ENCODE data around the gene PTPRN2.

Gene PTPRN2

DNA sequence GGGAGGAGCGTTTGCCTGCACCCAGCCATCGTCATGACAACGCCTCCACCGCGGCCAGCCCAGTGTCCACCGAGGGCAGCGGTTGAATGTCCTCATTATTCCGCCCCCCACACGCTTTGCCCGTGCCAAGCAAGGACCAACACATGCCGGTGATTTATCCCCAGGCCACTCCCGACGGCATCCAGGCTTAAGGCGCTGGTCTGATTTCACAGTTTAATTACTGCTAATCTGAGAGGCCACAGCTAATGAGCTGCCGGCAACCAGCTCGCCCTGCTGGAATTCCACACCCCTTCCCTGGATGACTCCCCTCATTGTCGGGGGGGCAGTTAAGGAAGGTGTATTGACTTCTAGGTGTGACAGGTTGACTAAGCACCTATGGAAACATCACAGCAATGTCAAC, 818.5 kb downstream of the PTPRN2 start:
- no peak for DNase-seq

DNA sequence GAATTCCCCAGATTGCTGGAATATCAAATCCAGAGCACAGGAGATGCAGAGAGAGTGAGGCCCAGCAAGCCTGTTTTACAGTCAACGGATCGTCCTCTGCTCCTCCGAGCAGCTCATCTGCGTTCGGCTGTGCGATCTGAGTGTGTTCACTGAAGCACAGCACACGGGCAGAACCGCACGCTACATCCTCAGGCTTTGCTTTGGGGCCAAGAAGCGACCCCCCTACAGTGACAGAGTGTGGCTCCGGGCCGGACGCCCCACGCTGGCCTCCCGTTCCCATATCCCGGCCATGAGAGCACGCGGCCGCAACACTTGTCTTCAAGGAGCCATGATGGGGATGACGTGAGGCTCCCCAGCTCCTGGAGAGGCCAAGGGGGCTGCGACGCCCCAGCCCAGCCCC, 819.4 kb downstream of the PTPRN2 start:
- DNase-seq, result no peak

DNA sequence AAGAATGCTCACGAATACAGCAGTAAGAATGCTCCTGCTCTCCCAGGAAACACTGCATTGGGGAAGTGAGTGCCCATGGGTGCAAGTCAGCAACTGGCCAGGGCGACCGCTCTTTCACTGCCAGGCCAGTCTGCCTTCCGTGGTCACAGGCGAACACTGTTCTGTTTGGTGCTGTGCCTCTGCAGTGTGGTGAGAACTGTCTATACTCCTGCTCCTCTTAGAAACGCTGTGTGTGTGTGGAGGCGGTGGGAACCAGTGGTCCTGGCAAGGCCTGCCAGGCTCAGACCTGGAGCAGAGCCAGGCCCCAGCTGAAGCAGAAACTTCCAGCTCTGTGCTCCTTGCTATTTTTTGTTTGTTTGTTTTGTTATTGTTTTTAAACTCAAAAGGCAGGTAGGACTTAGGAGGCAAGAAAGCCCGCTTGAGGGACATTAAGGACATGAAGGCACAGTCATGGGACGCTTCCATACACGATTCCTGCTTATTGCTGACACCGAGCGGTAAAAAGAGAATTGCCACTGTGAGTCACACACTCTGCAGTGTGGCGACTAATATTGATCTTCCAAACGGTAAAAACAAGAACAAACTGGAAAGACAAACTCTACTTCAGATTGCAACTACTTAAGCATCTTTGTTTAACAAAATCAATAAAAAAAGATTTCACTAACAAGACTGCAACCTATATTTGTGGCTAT, 820.0 kb downstream of the PTPRN2 start:
- no peak for DNase-seq

DNA sequence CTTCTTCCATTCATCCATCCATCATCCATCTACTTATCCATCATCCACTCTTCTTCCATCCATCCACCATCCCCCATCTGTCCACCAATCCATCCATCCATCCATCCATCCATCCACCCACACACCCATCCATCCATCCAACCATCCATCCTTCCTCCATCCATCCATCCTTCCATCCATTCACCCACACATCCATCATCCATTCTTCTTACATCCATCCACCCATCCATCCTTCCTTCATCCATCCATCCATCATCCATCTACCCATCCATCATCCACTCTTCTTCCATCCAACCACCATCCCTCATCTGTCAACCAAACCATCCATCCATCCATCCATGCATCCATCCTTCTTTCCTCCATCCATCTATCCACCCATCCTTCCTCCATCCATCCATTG, 821.5 kb downstream of the PTPRN2 start:
- no peak for DNase-seq

DNA sequence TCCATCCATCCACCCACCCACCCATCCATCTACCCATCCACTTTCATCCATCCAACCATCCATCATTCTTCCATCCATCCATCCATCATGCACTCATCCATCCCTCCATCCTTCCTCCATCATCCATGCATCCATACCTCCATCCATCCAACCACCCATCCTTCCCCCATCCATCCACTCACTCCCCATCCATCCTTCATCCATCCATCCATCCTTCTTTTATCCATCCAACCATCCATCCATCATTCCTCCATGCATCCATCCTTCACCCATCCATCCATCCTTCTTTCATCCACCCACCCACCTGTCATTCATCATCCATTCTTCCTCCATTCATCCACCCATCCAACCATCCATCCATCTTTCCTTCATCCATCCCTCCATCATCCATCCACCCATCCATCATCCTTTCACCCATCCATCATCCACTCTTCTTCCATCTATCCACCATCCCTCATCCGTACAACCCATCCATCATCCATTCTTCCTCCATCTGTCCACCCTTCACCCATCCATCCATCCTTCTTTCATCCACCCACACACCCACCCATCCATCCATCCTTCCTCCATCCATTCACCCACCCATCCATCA, 822.6 kb downstream of the PTPRN2 start:
- DNase-seq, result no peak

DNA sequence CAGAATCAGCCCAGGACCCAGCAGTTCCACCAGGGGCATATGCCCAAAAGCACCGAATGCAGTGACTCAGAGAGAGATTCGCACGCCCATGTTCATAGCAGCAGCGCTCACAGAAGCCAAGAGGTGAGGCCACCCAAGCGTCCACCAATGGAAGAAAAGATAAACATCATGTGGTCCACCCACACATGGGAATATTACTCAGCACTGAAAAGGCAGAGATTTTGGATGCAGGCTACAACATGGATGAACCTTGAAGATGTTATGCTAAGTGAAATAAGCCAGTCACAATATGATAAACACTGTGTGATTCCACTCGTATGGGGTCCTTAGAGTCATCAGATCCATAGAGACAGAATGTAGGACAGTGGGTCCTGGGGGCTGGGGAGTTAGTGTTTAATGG, 823.4 kb downstream of the PTPRN2 start:
- DNase-seq, result no peak

DNA sequence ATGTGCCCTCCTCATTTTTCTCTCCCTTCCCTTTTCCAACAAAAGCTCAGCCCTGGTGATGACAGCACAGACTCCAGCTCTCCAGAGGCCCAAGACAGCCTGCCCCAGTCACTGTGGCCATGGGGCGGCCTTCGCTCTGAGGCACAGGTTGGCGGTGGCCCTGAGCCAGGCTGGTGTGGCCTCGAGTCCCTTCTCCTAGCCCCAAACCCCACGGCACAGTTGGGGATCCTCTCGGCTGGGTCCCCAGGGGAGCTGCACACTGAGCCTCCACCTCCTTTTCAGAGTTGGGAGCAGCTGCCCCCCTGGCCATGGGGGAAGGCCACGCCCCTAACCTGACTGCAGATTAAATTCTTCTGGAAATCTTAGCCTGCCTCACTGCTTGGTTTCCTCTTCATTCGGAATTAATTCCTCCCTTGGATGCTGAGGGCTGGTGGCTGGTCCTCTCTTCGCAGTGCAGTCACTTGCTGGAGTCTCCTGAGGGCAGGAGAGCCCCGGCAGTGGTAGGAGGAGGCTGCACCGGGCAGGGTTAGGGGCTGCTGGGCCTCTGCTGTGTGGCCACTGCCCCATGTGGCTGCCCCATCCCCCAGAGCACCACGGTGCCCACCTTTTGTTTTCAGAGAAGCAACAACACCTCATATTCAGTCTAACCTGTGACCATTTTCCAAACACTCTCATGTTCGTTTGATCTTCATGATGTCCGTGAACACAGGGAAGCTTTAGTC, 824.2 kb downstream of the PTPRN2 start:
- DNase-seq, result no peak

DNA sequence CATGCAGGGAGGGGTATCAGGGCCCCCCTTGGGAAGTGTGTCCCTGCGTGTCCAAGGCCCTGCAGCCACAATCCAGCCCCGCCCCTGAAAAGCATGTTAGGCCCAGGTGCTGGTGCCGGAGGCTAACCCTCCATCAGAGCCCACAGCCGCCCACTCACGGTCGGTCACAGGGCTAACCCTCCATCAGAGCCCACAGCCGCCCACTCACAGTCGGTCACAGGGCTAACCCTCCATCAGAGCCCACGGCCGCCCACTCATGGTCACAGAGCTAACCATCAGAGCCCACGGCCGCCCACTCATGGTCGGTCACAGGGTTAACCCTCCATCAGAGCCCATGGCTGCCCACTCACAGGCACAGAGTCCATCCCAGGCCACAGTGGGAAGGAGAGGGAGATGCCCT, 824.8 kb downstream of the PTPRN2 start:
- no peak for DNase-seq

DNA sequence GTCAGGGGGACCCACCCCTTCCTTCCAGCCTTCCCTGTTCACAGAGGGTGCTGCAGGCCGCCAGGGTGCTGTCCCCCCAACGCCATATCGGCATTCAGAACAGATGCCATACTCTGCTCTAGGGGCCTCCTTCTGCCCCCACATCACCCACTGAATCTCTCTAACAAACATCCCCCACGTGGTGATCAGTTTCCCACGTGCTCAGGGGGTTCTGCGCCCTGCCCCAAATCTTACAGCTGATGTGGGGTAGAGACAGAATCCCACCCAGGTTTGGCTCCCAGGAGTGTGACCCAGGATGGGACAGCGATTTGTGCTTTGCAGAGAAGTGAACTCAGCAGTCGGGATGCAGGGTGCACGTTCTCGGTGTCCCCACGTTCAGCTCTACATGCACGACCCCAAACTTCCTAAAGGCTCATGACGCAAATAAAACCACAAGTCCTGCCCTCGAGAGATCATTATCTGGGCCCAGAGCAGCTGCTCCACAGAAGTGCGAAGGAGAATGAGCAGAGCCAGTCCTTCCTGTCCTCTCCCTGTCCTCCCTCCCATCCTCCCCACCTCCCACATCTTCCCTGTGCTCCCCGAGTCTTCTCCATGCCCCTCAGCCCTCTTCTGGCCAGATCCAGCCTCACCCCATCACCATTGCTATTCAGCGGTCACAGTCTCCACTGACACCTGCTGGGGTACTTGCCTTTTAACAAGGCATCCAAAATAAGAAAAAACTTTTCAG, 827.5 kb downstream of the PTPRN2 start:
- no peak for DNase-seq

DNA sequence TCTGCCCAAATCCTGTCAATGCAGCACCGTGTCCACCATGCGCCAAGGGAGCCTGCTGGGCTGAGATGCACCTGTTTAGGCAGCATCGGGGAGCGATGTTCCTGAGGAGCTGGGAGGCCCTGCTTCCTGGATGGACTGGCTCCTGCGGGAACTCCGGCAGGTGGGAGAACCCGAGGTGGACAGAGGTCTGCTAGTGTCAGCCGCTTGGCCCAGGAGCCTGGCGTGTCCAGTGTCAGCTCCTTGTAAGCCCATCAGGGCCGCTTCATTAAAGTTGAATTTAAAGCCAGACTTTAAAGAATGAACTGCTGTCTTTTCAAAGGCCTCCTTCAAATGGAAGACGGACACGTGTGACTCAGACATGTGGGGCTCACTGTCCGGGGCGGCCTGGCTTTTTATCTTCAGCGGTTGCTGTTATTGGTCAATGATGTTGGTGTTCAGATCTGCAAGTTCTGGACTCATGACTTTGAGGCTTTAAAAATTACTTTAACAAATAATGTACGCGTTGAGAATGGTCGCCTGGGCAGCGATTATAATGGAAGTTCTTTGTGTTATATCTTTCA, 828.3 kb downstream of the PTPRN2 start:
- DNase-seq, result no peak

DNA sequence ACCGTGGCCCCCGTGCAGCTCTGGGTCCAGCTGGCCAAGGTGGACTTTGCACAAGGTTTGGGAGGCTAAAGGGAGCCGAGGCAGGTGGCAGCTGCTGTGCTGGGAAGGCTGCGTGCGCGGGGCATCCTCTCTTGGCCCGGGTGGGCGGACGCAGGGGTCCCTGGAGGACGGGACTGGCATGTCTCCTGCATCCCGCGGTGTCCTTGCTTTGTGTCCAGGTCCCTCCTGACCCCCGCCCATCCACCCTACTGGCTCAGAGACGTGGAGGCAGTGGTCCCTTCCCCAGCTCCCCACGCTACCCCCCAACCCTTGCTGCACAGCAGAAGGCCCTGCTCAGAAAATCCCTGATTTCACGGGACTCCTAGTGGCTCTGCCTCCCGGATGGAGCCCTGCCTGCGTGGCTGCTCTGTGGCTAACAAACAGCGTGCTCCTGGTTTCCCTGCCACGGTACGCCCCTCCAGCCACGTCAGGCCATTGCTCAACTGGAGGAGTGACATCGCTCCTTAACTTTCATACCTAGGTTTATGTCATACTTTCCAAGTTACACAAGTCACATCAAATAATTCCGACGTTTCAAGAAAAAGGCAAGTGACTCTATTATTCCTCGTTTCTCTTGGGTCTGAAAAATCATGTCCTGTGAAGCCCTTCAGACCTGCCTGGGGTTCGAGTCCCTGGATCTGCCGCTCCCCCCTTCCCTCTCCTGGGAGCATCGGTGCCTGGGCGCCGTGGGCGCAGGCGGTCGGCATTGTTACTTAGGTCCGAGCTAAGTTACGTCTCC, 829.0 kb downstream of the PTPRN2 start:
- DNase-seq, result no peak

DNA sequence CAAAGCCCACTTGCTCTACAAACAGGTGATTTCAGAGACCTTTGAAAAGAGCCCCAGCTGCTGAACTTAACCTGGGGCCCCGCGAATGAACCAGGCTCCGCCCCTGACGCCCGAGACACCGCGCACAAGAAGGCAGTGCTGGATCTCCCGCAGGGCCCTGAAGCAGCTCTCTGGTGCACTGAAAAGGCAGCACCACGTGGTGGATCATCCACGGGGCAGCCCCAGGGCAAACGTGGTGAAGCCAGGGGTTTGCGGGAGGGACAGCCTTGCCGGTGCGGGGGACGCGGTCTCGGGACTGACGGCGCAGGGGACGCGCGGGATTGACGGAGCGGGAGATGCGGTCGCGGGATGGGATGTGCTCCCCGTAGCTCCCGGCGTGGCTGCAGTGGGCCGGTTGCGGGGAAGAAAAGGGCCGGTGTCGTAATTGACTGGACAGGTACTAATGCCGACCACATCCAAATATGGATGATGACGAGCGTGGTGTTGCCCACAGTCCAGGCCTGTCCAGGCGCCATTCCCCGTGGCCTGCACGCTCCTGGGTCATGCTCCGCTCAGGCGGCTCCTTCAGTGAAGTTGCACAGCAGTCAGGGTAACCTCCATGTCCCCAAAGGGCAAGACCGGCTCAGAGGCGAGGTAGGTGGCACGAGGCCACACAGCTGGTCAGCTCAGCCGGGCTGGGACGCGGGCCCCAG, 829.7 kb downstream of the PTPRN2 start:
- no peak for DNase-seq

DNA sequence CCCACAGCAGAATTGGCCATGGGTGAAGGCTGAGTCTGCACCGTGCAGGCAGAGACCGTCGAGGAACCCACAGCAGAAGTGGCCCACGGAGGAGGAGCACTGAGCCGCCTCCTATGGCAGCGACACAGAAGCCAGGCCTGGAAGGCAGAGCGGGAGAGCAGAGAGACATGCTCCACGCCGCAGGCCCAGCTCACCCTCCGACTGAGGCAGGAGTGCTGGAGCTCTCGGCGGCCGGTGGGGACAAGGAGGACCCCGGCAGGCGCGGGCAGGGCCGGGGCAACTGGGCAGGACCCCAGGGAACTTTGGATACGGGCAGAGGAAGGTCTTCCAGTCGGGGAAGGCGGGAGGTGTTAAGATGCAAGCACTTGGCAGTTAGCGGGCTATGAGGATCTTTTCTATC, 830.4 kb downstream of the PTPRN2 start:
- DNase-seq, result no peak

DNA sequence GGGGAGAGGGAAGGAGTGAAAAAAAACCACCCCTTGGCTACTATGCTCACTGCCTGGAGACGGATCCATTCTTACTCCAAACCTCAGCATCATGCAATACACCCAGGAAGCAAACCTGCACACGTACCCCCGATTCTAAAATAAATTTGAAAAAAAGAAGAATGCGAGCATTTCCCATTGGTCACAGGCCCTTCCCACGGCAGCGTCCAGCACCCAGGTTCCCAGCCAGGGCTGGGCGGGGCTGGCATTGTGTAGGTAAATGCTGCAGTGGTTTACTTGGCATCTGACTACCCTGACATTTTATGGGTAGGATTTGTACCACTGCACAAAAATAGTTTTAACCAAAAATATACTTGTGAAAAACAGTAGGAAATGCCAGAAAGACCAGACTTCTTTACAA, 831.9 kb downstream of the PTPRN2 start:
- no peak for DNase-seq

DNA sequence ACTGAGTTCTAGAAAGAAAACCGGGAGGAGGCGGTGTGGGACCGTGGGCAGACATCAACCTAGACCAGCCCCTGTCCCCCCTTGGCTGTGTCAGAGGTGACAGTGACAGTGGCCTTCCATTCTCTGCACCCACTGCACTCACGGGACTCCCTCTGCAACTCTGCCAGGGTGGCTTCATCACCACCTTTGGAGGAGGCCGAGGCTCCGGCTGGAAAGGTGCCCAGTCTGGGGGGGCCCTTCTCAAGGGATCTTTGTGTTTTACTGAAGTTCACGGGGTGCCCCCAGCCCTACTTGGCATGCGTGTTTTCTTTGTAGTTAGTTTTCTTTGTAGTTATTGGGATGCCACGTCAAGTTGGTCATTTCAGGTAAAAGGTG, 833.2 kb downstream of the PTPRN2 start:
- DNase-seq, result no peak

DNA sequence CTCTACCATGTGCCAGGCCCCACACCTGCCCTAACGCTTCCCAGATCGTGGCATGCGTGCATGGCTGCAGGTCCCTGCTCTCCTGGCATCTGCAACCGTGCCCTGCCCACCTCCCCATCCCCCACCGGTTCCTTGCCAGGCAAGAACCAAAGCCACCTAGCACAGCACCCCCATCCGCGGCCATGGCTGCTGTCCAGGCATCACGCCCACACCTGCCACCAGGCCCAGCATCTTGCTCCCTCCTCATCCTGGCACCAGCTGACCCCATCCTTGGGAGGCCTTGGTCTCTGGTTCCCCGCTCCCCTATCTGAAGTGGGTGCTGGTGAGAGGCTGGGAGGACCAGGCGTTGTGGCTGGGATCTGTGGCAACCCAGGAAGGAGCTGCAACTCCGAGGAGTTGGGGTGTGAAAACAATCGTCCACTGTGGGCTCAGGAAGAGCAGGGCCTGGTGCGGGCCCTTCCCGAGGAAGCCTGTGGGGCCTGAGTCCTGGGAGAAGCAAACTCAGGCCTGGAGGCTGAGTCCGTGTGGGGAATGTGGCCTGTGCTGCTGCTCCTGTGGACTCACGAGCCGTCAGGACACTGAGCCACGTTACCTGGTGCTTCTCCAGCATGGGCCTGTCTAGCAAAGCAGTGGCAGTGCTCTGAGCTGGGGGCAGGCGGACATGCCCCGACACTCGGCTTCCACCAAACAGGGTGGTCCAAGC, 833.8 kb downstream of the PTPRN2 start:
- DNase-seq, result no peak

DNA sequence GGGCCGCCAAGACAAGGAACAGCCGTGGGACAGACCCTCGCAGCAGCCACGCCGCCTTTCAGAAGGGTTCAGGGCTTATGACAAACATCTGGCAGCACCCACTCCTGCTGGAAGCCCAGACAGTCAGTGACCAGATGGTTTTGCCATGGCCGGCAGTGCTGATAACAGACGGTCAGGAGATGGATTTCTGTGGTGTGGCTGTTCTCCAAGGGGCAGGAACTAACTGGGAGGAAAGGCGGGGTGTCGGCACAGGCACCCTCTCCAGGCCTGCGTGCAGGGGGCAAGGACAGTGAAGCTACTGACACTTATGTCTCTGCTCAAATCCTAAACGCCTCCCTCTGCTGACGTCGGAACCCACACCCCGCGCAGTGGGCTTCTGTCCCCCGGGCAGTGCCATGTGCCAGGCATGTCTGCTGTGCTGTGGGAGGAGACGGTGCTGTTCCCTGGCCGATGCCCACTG, 834.8 kb downstream of the PTPRN2 start:
- no peak for DNase-seq

DNA sequence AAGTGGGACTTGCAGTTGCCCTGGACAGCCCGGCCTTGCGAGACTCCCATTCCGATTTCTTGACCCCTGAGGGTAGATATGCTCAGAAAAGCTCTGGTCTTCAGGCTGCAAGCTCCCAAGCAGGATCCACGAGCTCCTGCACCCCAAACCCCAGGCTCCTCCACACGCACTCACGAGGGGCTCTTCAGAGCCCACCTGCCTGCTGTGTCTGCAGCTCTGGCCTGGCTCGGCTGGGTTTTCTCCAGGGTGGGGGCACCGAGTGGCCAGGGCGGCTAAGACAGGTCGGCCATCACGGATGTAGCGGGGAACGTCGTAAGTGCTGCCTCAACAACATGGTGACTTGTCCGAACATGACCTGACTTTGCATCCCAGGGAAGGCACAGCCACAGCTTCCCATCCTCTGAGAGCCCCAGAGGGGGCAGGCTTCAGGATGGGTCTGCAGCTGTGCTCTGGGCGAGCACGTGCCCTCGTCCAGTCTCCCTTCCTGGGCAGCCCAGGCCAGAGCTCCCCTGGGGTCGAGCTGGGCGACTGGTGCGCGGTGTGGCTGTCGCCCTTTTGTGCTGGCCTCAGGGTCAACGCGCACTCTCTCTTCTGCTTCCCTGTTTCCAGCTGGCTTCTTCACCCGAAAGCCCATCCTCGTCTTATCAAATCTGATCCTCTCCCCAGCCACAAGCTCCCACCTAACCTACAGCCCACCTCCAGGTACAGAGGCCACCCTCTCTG, 835.5 kb downstream of the PTPRN2 start:
- DNase-seq, result no peak

DNA sequence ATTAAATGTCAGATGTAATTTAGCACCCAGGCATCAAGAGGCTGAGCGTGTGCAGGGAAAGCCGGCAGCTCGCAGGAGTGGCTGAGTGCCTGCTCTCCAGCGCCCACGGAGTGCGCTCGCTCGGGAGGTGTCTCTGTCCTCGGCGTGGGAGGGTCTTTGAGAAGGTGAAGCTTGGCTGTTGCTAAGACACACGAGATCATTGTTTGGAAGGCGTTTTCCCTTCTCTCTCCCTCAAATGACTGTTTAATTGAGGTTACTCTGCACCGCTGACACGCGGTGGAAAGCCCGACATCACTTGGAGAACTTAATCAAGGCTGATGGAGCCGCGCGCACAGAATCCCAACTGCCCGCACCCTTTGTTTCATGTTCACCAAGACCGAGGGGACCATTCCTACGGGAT, 836.2 kb downstream of the PTPRN2 start:
- DNase-seq, result no peak

DNA sequence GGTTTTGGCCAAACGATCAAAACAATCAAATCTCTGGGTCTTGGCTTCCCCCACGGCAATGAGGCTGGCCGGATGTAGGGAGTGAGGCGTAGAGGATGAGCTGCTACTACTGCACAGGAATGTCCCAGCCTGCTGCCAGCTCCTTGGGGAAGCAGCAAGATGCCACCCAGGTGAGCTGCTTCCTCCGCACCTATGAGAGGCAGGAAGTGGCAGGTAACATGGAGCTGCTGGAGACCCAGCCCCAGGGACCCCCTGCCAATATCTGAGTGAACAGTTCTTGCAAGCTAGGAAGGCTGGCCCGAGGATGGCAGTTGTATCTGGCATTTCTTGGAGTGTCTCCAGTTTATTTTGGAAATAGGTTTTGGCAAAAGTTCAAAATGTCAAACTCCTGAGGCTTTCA, 837.3 kb downstream of the PTPRN2 start:
- DNase-seq, result no peak
